GM18520 (cell line): ENCODE data around the gene SPATA46.
"Not testable (repeated sequence)": the region's sequence is repeated elsewhere in the genome, so short reads cannot be mapped to it uniquely, and the experiment has no call there.

Experiments
- ATAC-seq: cut with Tn5 transposase; IDR thresholded peaks from one replicate; pipeline ENCODE4 v1.9.1; 2021; ENCODE audit not compliant: unreplicated experiment

SPATA46 gene

DNA sequence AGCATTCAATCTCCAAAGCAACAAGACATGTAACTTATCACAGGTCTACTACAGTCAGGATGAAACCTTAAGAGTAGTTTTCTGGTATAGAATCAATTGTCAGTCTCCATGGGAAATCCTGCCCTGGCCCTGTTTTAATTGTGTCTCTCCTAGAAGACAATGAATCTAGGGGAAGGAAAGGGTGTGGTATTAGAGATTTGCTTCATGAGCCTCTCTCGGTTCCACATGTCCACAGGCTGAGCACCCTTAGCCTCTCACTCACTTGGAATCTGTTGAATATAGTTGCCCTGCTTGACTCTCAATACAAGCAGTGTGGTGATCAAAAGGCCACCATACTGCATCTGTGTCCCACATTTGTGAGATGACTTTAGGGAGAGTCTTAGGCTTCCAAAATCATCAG, 17.7 kb downstream of the SPATA46 start:
- no peak for ATAC-seq

DNA sequence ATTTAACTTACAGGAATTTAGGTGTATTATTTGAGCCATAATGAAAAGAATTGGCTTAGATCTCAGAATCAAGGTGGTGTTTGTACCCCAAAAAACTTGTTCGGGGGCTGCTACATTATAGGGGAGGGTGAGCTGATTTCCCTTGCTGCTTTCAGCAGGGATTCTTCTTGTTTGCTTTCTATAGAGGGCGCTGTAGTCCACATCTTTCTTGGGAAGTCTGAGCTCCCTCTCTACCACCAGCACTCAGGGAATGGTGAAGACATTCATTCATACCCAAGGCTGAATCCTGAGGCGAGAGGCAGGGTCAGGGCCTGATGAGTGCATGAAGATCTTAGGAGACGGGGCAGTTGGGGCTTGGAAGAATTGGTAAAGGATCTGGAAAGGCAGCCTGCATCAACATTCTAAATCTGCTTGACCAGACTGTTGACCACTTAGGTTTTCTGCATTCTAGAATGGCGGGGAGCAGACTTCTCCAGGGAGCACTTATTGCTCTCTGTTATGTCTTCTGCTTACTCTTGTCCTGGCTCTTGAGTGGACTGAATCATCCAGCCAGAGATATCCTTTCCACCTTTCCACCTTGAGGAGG, 18.9 kb downstream of the SPATA46 start:
- no peak for ATAC-seq

GRCh38 chr1:162353702-162354101, 23.0 kb downstream of the SPATA46 start:
- ATAC-seq, result no peak

GRCh38 chr1:162353078-162353477, 23.6 kb downstream of the SPATA46 start:
- no peak for ATAC-seq

DNA sequence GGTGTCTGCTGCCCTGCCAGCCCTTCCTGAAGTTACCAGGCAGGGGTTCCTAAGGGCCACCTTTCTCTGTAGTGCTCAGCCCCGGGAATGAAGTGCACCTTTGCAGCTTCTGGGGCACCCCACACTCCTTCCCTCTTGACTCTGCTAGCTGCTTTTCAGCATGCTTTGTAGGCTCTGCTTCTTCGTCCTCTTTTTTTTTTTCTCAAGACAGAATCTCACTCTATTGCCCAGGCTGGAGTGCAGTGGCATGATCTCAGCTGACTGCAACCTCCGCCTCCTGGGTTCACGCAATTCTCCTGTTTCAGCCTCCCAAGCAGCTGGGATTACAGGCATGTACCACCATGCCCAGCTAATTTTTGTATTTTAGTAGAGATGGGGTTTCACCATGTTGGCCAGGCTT, 24.8 kb downstream of the SPATA46 start:
- not testable (repeated sequence) for ATAC-seq

GRCh38 chr1:162351246-162351842, 25.3 kb downstream of the SPATA46 start:
- ATAC-seq, result no peak

- no peak for ATAC-seq
Measured at GRCh38 chr1:162349635-162350330, 26.9 kb downstream of the SPATA46 start.

GRCh38 chr1:162347281-162347680, 29.4 kb downstream of the SPATA46 start:
- ATAC-seq, result no peak

DNA sequence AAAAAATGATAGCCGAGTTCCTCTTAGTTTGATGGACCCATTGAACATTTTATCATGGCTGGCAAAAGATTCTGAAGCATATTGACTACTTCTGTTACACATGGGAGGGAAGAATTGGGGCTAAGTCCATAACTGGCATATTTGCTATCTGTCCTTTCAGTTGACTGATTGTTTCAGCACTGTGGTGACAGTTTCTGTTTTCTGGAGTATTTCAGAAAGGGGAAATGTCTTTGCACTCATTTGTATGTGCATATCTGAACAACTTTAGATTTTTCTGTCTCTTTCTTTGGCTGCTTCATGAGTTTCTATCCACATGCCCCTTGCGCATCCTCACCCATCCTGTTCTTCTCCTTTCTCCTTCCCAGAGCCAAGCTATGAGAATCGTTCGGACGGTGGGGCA, 33.2 kb downstream of the SPATA46 start:
- no peak for ATAC-seq

DNA sequence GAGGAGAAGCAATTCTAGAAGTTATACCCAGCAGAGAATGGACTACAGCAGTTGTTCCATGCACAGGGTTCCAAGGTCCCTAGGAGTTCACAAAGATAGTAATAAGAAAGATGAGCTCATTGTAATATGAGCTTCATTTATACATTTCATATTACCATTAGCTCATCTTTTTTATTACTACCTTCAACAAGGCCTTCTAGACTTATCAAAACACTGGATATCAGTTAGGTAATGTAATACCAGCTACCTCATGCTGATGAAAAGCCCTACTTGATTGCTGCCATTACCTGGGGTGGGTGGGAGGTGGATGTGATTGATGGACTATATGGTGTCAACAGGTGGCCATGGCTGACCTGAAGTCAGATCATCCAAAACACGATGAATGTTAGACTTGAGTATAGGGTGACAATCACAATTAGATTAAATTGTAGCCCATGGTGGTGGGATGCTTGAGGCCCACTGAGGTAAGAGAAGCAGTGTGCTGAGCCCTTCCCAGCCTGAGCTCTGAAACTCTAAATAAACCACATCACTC, 34.1 kb downstream of the SPATA46 start:
- ATAC-seq, result no peak

DNA sequence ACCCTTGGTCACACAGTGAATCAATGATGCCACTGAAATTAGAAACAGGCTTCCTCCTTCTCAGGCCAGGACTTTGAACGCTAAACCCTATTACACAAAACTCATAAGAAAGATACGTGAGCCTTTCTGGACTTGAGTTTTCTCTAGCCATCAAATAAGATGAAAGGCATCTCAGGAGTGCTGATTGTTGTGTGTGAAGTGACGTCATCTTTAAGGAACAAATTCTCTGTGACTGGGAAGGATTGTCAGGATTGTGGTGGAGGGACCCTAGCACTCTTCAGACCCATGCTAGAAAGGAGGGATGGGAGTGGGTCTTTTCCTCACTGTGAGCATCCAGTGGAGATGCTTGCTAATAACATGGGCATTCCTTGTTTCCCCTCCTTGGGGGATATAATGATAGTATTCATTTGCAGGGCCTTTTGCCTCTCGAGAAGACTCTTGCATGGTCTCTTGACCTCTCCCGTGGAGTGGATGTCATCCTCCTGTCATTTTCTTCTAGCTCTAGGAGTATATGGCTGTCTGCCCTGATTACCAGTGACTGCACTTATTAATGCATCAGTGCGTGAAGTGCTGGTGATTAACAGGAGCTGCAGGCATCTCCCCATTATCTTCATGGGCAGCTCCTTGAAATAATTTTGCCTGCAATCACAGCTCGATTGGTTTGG, 39.9 kb downstream of the SPATA46 start:
- no peak for ATAC-seq

DNA sequence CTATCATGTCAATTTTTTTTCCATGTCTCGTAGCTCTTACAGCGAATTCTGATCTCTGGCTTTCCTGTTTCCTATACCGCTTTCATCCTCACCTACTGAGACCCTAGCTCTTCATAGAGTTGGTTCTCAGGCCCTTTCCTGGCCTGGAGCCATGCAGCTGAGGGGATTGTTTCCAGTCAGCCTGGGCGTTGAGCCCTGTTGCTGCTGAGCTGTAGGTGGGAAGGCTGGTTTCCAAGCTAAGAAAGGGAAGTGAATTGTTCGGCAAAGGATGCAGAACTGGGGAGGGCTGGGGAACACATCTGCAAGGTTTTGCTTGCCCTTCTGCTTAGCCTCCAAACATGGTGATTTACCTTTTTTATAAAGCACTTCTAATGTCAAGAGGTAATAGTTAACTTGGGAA, 41.5 kb downstream of the SPATA46 start:
- ATAC-seq, result no peak

GRCh38 chr1:162333991-162334390, 42.7 kb downstream of the SPATA46 start:
- ATAC-seq, result no peak

GRCh38 chr1:162329826-162330225, 46.8 kb downstream of the SPATA46 start:
- no peak for ATAC-seq

GRCh38 chr1:162328512-162328911, 48.1 kb downstream of the SPATA46 start:
- no peak for ATAC-seq

DNA sequence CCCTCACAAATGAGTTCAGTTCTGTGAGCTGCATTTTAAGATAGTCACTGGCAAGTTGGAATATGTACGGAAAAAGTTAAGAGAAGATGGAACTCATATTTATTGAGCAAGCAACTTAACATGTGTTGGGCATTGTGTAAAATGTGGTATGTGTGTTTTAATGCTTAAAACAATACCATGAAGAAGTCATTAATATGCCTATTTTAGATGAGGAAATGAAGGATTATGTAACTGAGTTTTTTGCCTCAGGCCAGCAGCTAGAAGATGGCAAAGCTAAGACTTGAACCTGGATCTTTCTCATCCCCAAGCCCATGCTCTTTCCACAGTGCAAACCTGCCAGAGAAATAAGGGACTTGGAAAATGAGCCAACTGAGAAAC, 48.9 kb downstream of the SPATA46 start:
- ATAC-seq, result no peak

DNA sequence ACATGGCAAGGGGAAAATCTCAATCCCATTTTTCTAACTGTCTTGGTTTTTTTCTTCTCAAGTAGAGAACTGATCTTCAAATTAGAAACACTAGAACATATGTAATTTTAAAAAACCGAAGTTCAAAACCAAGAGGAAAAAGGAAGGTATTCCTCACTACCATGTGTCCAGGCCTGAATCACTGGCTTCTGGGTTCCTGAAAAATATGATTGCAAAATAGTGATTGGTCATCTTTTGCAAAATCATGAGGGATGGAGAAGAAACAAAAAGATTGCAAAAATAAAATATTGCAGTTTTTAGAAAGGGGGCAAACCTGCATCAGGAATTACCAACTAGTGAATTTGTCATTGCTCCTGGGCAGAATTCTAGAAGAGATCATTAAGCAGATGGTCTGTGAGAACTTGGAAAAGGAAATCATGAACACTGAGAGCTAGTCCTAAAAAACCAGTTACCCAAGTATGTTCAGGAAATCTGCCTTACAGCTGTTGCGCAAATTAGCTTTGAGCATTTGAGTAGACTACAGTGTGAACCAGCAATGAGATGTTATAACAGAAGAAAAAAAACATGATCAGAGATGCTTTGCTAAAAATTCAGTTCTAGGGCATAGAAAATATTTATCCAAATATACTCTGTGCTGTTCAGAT, 49.4 kb downstream of the SPATA46 start:
- no peak for ATAC-seq

DNA sequence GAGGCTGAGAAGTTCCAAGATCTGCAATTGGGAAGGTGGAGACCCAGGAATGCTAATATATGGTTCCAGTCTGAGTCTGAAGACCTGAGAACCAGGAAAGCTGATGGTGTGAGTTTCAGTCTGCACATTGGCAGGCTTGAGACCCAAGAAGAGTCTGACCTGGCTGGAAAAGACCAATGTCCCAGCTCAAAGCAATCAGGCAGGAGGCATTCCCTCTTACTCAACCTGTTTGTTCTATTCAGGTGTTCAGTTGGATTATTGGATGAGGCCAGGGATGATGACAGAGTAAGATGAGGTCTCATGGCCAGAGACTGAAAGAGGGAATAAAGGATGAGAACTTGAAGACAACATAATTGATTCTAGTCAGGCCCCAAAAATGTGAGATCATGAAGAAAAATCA, 50.1 kb downstream of the SPATA46 start:
- ATAC-seq, result no peak

GRCh38 chr1:162324396-162324795, 52.3 kb downstream of the SPATA46 start:
- ATAC-seq, result no peak
